GM18867 (cell line): Measurements from ENCODE around the gene SLC39A13.
A peak's percentile ranks its signal among the peaks of the same experiment; 100 is the strongest.

Source experiments
- ATAC-seq: cut with Tn5 transposase; IDR thresholded peaks from one replicate; pipeline ENCODE4 v1.9.1; 2021; ENCODE audit warnings: mild to moderate bottlenecking, moderate library complexity; ENCODE audit not compliant: unreplicated experiment

SLC39A13 gene

DNA sequence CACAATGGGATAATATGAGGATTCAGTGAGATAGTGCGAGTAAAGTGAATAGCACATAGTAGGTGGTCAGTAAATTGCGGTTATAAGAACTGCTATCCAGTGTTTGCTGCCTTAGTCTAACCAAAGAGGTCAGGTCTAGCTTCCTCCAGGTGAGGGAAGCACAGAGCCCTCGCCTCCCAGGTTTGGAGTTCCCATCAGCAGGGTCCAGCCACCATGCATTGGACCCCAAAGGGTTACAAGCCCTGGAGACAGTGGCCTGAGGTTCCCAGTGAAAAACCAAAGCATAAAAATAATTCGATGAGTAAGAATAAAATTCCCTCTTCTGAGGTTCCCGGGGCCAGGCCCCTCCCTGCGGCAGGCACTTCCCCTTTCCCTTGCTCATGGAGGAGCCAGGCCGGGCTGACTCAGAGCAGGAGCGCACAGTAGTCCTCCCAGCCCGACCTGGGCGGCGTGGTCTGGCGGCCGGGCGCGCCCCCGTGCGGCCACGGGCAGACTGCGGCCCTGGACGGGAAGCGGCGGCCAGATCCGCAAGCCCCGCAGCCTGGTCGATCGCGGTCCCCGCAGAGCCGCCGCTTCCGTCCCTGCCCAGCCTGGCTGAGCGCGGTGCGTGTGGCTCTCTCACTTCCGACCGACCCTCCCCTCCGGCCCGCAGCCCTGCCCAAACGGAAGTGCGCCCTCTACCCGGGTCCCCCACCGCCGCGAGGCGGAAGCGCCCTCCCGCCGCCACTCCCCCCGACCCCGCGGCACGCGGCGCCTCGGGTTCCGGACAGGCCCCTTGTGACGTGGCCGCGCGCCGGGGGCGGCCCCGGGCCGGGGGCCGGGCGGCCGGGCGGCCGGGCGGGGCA, at the start of gene SLC39A13:
SLC39A13 (plus strand) TSS at position 845 of the 845 bp plus-strand sequence. CDS start 1,505 bp downstream, outside the sequence.
- ATAC-seq, result peak; percentile 81

DNA sequence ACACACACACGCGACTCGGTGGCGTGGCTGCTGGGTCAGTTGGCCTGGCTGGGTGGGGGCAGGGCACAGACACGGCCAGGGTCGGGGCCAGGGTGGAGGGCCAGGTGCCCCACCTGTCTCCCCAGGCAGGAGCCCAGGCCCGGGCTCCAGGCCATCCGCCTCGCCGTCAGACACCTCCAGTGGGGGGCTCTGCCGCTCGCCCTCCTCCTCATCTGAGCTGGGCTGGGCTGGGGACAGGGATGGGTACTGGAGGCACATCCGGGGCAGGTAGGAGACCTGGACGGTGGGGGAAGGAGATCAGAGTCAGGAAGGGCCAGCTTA, 49.7 kb upstream of the SLC39A13 start:
- no peak for ATAC-seq

DNA sequence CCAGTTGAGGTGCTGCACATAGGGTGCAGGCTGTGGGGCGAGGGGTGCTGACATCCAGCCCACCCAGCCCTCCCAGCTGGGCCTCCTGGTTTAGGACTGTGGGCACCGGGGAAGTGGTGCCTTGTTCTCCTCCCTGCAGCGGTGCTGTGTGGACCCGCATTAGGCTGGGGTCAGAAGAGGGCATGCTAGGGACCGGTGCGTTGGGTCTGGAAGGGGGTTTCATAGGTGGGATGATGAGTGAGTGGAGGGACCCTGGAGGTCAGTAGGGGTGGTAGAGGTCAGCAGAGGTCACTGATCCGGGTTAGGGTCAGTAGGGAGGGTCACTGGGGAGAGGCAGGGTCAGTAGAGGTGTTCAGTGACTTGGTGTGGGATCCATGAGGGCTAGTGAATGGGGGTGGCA, 49.2 kb upstream of the SLC39A13 start:
- no peak for ATAC-seq

DNA sequence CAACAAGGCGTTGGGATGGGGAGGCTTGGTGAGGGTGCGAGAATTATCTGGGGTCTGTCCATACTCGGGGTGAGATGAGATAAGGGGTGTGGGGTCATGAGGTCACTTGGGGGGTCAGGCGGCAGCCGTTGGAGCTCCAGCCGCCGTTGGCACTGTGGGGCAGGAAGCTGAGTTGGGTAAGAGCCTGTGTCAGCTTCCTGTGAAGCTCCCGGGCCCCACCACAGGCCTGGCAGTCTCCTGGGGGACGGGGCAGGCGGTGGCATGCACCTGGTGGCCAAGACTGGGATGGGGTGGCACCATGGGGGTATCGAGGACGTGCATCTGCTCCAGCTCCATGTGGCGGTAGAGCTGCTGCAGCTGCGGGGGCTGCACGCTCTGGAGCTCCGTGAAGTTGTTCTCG, 48.8 kb upstream of the SLC39A13 start:
- ATAC-seq, result no peak

DNA sequence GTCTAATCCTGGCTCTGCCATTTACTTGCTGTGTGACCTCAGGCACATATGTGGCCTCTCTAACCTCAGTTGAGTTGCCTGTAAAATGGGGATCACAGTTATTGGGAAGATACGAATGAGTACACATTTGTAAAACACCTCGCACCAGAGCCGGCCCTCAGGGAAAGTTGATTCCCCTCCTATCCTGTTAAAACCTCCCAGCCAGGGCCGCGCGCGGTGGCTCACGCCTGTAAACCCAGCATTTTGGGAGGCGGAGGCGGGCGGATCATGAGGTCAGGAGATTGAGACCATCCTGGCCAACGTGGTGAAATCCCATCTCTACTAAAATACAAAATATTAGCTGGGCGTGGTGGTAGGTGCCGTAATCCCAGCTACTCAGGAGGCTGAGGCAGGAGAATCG, 48.0 kb upstream of the SLC39A13 start:
- ATAC-seq, result no peak

DNA sequence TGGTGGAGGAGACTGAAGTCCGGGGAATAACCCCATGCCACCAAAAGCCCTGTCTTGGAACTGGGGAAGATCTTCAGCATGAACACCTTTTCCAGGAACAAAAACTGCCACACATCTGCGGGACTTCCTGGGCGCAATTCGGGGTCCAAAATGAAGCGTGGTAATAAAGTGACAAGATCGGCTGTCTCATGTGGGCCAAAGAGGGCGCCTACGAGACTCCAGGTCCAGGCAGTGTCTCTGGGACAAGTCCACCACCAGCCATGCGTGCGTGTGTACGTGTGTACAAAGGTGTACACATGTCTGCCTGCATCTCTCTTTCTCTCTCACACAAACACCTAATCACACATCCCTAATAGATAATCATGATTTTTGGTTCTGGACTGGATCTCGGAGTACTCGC, 47.0 kb upstream of the SLC39A13 start:
- no peak for ATAC-seq

DNA sequence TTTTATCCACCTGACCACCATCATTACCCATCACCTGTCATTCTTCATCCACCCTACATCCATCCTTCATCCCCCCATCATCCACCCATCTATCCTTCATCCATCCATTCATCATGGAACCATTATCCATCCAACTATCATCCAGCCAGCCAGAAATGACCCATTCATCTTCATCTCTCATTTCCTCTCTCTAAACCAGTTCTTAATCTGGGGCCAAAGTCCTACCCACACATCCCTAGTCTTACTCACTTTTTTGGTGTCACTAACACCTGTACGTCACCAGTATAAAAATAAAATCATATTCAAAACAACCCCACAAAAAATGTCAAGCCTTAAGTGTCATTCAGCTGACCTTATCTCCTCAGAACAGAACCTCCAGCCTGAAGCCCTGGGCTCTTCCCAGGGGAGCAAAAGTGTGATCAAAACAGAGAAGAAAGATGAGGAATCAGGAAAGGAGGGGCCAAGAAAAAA, 42.3 kb upstream of the SLC39A13 start:
- peak; percentile 55 for ATAC-seq

DNA sequence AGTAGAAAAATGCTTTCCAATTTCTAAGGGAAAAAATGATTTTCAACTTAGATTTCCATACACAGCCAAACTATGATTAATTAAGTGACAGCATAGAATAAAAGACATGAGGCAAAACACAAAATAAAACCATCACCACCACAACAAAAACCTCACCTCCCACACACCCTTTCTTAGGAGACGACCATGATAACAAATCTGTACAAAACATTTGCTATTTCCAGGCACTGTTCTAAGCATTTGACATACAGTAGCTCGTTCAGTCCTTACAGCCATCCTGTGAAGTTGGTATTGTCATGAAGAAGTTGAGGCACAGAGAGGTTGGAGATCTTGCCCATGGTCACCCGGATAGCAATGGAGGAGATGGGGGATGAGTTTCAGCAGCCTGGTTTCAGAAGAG, 38.7 kb upstream of the SLC39A13 start:
- ATAC-seq, result no peak

DNA sequence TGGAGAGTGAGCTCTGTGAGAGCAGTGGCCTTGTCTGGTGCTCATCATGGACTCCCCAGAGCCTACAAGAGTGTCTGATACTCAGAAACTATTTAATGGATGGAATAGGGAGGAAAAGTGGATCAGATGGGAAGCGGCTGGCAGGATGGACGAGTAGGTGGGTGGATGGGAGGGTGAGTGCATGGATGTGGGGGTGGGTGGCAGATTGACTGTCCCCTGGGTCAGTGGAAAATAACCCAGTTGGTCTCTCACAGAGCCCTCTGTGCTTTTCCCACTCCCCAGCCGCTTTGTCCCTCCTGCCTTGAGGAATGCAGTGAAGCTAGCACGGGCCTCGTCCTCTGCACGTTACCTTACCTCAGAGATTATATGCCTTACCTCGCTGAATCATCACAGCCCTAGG, 36.0 kb upstream of the SLC39A13 start:
- ATAC-seq, result no peak

DNA sequence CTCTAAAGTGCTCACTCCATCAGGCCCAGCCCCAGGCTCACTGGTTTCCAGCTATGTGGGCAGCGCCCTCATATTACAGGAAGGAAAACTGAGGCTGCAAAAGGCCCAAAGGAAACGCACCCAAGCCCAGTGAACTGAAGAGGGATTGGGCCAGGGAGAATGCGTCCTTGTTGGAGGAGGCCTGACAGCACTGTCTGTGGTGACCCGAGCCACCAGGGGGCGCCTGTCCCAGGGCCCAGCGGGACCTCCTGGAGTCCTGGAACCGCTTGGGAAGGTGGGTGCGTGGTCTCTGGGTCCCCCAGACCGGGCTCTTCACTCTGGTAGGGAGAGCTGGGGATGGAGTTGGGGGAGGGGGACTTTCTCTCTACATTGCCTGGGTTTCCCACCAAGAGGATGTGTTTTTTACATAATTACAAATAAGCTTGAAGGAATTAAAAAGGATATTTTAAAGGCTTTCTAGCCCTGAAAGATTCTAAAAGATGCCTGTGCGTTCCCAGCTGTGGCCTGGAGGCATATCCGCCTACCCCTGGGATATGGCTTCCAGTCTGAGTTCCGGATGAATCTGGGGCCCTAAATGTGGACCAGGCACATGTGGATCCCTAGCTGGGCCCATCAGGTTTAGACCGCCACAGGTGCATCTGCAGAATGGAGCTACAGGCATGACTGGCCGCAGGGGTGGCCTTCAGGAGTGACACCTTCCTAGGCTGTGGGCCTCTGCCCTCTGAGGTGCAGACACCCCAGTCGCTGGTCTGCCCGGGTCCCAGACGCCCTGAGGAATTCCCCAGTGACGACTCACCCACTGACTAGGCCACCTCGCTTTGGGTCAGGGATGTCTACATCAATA, 34.3 kb upstream of the SLC39A13 start:
- no peak for ATAC-seq

DNA sequence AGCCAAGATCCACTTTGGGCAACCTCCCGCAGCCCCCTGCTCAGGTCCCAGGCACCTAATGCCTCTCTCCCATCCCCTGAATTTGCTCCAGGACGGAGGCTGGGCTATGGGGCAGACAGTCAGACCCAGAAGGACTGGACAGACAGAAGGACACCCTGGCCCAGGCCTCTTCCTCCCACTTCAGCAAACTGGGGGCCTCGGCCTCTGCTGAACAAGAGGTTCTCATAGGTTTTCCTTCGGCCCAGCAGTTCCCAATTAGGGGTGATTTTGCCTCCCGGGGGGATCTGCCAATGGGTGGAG, 33.7 kb upstream of the SLC39A13 start:
- no peak for ATAC-seq

DNA sequence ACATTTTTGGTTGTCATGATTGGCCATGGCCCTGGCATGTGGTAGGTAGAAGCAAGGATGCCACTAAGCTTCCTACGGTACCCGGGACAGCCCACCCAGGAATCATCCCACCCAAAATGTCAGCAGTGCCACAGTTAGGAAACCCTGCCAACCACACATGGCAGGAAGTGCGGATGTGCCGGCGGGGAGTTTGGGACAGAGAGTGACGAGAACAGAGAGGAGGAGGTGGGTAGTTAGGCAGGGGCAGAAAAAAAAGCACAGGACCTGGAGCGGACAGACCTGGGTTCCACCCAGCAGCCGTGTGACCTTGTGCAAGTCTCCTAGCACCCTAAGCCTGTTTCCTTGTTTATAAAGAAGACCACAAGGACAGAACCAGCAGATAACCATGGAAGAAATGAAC, 33.4 kb upstream of the SLC39A13 start:
- no peak for ATAC-seq

DNA sequence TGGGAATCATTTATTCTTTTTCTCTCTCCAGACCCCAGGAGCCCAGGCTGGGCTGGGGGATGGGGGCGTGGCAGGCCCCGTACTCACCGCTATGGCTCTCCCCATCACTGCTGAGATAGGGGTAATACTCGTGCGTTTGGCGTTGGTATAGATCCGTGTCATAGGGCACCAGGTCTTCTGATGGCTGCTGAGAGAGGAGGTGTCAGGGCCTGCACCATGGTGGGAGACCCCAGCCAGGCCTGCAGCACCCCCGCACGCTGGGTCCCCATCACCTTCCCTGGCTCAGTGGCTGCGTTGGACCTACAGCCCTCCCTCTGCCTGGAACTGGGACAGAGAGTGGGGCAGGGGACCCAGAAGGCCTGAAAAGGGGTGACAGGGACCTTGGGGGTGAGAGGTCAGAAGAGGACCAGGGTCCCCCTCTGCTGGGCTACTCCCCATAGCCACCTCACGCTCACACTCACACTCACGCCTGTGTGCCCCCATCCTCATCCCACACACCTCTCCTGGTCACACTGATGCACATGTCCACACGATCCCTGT, 32.8 kb upstream of the SLC39A13 start:
- ATAC-seq, result no peak

DNA sequence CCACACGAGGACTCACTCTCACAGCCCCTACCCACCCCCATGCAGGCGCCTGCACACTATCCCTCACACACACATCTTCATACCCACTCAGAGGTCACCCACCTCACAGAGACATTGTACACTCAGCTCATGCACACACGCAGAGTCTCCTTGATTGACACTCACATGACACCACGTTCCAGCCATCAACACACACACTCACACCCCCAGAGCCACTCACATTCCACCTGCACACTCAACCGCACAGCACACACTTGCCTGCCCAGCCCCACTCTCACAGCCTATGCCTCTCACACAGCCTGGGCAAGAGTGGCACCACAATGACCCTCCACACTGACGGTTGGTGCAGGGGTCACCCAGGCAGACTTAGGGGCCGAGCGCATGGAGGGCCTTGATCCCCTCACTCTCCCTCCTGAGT, 32.3 kb upstream of the SLC39A13 start:
- no peak for ATAC-seq

DNA sequence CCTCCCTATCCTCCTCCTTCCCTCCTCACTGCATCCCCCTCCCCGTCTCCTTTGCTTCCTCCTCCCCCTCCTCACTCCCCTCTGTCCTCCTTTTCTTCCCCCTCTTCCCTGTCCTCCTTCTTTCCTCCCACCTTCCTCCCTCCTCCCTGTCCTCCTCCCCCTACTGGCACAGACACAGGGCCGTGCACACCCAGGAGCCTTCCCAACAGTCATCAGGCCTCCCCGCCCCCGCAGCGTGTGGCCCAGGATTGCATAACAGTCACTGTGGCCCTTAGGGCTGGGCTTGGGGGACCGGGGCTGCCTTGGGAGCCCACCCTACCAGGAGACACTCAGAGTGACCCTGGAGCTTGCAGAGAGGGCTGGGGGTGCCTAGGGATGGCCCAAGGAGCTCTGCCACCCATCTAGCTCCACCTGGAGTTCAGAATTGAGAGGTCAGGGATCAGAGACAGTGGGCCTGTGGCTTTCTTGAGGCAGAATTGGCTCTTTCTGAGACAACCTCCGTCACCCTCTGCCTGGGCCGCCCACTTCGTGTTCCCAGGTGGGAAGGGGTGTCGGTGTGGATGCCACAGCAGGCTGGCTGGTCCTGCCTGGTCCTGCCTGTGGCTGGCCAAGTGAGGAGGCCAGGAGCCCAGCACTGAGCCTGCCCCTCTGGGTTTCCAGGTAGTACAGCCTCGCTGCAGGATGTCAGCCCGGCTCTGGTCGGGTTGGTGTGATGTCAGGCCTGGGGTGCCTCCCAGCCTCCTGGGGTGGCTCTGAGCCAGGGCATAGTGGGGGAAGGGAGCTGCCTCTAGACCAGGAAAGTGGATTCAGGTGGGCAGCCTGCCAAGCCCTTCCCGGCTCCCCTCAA, 31.6 kb upstream of the SLC39A13 start:
- ATAC-seq, result peak; percentile 40

DNA sequence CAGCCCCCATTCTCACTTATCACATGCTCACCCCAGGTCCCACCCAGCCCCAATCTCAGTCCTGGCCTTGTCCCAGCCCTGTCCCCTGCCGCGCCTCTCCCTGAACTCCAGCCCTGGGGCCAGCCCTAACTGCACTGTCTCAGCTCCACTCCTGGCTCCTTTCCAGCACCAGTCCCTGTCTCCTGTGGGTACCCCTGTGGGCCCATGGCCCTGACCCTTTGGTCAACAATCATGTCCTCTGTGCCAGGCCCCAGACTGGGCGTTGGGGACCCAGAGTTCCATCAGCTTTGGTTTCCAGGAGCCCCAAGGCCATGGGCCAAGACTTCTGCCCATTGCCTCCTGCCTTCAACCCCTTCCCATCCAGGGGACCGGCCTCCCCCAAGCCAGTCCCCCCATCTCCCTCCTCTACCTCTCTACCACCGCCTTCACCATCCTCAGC, 30.8 kb upstream of the SLC39A13 start:
- peak; percentile 9 for ATAC-seq

DNA sequence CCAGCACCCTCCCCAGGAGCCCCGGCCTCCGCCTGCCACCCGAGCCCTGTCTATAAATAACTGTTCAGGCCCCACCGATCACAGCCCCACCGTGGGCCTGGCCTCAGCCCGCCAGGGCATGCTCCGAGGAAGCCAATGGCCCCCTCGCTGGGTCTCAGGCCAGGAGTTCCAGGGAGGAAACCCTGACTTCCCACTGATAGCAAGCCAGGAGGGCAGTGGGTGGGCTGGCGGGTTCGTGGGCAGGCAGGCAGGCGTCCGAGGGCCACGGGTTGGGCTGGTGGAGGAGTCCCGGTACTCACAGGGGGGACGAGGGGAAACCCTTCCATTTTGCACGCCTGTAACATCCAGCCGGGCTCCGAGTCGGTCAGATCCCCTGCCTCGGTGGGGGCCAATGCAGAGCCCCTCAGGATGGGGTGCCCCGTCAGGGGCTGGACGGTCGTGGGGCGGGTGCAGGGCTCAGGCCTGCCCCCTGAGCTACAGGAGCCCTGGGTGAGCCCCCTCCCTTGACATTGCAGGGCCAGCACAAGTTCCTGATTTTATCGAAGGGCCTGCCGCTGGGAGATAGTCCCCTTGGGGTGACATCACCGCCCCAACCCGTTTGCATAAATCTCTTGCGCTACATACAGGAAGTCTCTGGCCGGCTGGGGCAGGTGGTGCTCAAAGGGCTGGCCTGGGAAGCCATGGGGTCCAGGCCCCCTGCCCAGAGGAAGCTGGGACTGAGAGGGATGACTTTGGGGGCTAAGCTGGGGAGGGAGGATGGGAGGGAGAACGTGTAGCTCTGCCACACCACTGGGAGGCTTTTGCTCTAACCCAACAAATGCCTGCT, 30.2 kb upstream of the SLC39A13 start, which contains the start of gene SPI1:
SPI1 (minus strand) TSS at position 538 of the 826 bp plus-strand sequence; CDS start at position 344, 194 bp downstream.
- ATAC-seq, result peak; percentile 87

DNA sequence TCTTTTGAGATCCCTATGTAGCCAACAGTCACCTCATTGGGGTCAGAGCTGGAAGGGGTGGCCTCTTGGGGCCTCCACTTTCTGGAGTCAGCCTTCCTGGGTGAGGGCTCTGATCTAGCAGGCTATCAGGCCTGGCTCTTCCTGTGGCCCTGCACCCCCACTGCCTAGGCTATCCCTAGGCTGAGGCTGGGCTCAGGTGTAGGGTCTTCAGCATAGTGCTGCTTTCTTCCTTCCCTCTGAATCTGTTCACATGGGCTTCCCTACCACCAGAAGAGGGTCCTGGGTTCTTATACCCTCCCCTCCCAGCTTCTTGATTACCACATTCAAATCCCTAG, 29.6 kb upstream of the SLC39A13 start:
- no peak for ATAC-seq

DNA sequence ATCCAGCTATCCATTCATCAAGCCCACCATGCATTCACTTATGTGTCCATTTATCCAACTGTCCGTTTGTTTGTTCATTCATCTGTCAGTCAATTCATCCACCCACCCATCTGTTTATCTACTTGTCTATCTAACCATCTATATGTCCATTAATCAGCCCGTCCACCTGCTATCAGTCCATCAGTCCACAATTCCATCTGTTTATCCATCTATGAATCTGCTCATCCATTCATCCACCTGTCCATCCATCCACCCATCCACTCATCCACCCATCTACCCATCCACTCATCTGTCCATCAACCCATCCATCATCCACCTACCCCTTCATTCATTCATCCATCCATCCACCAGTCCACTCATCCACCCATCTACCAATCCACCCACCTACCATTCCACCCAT, 29.1 kb upstream of the SLC39A13 start:
- no peak for ATAC-seq

DNA sequence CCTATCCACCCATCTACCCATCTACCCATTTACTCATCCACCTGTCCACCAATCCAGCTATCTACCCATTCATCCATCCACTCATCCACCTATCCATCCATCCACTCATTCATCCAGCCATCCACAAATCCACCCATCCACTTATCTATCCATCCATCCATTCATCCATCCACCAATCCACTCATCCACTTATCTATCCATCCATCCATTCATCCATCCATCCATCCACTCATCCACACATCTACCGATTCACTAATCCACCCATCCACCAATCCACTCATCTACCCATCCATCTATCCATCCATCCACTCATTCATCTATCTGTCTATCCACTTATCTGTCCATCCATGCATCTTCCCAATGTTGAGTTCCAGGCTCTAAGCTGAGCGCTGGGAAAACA, 28.3 kb upstream of the SLC39A13 start:
- ATAC-seq, result no peak
